Measurements from ENCODE around the gene THPO.
A peak's percentile ranks its signal among the peaks of the same experiment; 100 is the strongest.

THPO gene

GRCh38 chr3:184362668-184363546 is 15.1 kb downstream of the THPO start:
- peak; percentile 99 for DNase-seq (ENCODE audit: low read depth, low spot score)

DNA sequence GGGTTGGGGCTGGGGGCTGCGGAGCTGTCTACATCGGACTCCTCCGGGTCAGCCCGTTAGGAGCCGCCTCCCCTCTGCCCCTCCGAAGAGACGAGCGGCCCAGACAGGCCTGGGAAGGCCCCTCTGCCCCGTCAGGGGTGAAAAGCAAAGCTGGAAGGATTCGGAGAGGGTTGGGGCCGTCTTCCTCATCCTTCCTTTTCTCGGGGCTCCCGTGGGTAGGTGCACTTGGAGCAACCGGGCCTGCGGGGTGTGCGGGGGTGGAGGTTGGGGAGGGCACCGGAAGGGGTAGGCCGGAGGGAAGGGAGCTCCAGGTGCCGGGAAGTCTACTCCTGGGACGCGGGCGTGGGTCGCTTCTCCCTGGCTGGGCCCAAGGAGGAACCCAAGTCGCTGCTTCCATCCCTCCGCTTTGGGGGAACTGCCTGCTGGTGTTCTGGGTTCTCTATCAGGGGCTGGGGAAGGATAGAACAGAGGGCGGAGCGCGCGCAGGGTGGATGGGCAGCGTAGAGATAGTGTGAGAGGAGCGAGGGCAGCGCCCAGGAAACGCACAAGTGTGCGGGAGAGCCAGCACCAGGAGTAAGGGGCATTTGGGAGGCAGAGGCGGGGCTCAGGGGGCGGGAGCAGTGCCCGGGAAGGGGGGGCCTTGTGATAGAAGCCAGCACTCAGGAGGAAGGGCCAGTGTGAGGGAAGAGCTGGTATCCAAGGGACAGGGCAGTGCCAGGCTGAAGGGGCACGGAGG is 15.9 kb downstream of the THPO start:
- DNase-seq (ENCODE audit: low read depth, low spot score), result peak; percentile 78

GRCh38 chr3:184361532-184361931 is 16.5 kb downstream of the THPO start, which contains the start of the genes CLCN2 and POLR2H:
Gene CLCN2 (minus strand): TSS chr3:184361605. CDS start chr3:184361479, 126 bp downstream.
Gene POLR2H (plus strand): TSS chr3:184361710. CDS start chr3:184363493, 1,783 bp downstream.
- DNase-seq (ENCODE audit: low read depth, low spot score), result peak; percentile 85

- no peak for DNase-seq (ENCODE audit: low read depth, low spot score)
Measured at GRCh38 chr3:184360929-184361531, 17.0 kb downstream of the THPO start.

GRCh38 chr3:184360070-184360928 is 17.7 kb downstream of the THPO start:
- DNase-seq (ENCODE audit: low read depth, low spot score), result no peak

- no peak for DNase-seq (ENCODE audit: low read depth, low spot score)
Measured at GRCh38 chr3:184359610-184360009, 18.4 kb downstream of the THPO start.

DNA sequence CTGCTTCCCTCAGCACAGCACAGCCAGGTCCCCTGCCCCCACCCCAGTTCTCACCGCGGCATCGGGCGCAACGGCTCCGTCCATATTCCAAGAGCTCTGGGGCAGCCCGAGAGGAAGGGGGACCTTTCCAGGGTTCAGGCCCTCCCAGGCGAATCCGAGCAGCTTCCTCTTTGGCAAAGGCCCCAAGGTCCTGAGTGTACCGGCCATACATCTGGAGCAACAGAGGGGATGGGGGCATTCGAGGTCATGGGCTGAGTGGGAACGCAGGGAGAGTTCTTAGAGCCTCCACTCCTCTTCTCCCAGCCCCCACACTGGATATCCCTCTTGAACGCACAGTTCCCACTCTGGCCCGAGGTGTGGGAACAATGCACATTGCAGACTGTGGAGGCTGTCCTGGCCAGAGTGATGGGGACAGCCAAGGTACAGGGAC is 19.1 kb downstream of the THPO start:
- no peak for DNase-seq (ENCODE audit: low read depth, low spot score)

GRCh38 chr3:184358124-184358767 is 19.8 kb downstream of the THPO start:
- no peak for DNase-seq (ENCODE audit: low read depth, low spot score)

GRCh38 chr3:184357248-184358123 is 20.5 kb downstream of the THPO start:
- DNase-seq (ENCODE audit: low read depth, low spot score), result no peak

- DNase-seq (ENCODE audit: low read depth, low spot score), result no peak
Measured at GRCh38 chr3:184355261-184356040, 22.6 kb downstream of the THPO start.

GRCh38 chr3:184354754-184355153 is 23.3 kb downstream of the THPO start:
- DNase-seq (ENCODE audit: low read depth, low spot score), result no peak

DNA sequence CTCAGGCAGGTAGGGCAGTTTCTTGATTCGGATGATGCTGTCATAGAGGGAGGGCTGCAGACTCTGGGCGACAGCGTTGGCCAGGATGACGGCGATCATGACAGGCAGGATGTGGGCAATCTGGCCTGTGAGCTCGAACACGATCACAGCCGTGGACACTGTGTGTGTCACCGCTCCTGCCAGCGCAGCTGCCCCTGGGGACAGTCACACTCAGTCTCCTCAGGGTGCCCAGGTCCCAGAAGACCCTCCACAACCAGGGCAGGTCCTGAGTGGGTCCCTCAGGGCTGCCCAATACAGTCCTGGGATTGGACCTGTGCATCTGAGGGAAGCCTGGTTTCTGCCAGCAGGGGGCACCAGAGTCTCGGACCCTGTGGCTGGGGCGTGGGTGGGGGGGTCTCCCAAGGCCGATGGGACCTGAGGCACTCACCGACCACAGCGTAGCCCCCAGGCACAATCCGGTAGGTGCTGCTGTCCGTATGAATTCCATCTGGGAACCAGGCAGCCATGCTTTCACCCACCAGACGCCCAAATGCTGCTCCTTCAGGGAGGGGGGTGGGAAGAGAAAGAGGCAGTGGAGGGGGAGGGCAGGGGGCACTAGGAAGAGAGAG is 23.8 kb downstream of the THPO start:
- DNase-seq (ENCODE audit: low read depth, low spot score), result peak; percentile 69

GRCh38 chr3:184353546-184353941 is 24.5 kb downstream of the THPO start:
- DNase-seq (ENCODE audit: low read depth, low spot score), result no peak

- DNase-seq (ENCODE audit: low read depth, low spot score), result no peak
Measured at GRCh38 chr3:184352897-184353545, 25.0 kb downstream of the THPO start.

DNA sequence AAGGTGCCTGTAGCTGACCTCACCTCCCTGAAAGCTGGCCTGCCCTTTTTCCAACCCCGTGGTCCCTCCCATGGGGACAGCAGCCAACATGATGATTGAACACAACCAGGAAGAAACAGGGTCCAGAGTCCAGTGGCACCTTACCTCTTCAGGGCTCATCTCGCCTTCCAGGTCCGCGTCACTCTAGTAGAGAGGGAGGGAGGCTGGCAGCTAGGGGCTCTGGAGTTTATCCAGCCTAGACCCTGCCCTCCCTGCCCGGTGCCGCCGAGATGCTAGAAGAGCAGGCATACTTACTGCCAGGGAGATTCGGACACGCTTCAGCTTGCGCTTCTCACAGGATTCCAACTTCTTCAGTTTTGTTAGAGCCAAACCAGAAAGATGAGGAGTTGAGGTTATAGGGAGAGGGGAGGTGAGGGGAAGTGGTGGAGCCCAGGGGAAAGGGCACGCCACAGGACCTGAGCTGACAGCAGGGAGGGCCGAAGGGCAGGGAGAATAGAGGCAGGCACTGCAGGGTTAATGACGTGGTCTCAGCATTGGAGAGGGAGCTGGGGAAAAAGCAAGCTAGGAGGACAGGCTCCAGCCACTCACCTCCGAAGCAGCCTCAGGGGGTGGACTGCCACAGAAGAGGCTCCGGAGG is 25.7 kb downstream of the THPO start:
- no peak for DNase-seq (ENCODE audit: low read depth, low spot score)

DNA sequence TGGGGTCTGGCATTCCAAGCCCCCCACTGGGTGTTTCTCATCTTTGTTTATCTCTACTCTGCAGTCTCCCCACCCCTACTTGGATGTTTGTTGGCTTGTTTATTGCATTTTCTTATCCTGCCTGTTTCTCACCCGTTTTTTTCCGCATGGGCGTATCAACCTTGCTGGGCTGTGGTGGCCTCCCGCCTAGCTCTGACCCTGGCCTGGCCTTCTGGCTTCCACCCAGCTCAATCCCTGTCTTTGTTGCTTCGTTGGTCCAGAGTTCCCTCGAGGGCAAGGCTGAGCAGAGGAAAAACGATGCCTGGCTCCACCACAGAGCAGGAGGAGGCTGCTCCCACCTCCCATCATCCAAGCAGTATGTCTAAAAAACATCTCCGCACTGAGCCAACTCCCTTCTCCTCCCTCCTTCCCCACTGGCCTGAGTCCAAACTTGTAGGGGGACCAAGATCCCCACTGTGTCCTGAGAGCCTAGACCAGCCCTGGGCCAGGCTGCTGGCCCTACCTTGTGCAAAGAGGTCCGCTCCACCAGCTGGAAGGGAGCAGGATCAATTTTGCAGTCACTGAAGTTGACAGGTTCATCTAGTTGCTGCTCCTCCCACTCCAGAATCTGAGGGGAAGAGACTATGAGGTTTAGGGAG is 26.4 kb downstream of the THPO start:
- no peak for DNase-seq (ENCODE audit: low read depth, low spot score)

- no peak for DNase-seq (ENCODE audit: low read depth, low spot score)
Measured at GRCh38 chr3:184350618-184351017, 27.4 kb downstream of the THPO start.
